SJCRH30 (cell line): ENCODE data around the gene TNFSF11. TPM values are rescaled to one million over a fixed set of nuclear protein-coding genes. Genes with fewer than 3 reads are reported as not detected.
"Not testable (repeated sequence)": the region's sequence is repeated elsewhere in the genome, so short reads cannot be mapped to it uniquely, and the experiment has no call there.

Experiments
- DNase-seq, 2 experiments: peaks; one replicate each; pipeline ENCODE4 v3.0.0-alpha.2; 2015 to 2020
- H3K27ac ChIP-seq: fragments of 250-450 bp; sonication (Bioruptor Pico); 2 replicates; pipeline ENCODE4 v1.5.1; 2020; ENCODE audit warnings: mild to moderate bottlenecking, moderate library complexity
- H3K27me3 ChIP-seq: fragments of 250-450 bp; sonication (Bioruptor Pico); 2 replicates; pipeline ENCODE4 v1.5.1; 2020; ENCODE audit warnings: mild to moderate bottlenecking, moderate library complexity
- H3K36me3 ChIP-seq: fragments of 250-450 bp; sonication (Bioruptor Pico); 2 replicates; pipeline ENCODE4 v1.5.1; 2020; ENCODE audit warnings: mild to moderate bottlenecking, moderate library complexity
- H3K4me1 ChIP-seq: fragments of 250-450 bp; sonication (Bioruptor Pico); 2 replicates; pipeline ENCODE4 v1.5.1; 2020; ENCODE audit warnings: mild to moderate bottlenecking, moderate library complexity
- H3K4me3 ChIP-seq: fragments of 250-450 bp; sonication (Bioruptor Pico); 2 replicates; pipeline ENCODE4 v1.5.1; 2020; ENCODE audit warnings: mild to moderate bottlenecking, moderate library complexity
- H3K9me3 ChIP-seq: fragments of 250-450 bp; sonication (Bioruptor Pico); replicated peaks from 2 replicates; pipeline ENCODE4 v1.5.1; 2020; ENCODE audit warnings: mild to moderate bottlenecking, moderate library complexity
- total RNA-seq: library from RNA; depleted of rRNA; stranded (reverse); fragments of >200 nt; shearing (Covaris generic); gene quantifications from 2 replicates; pipeline ENCODE4 v1.2.3, GENCODE V29; 2014

Gene TNFSF11
- total RNA-seq, 1 experiment from 2014 or later = not detected

DNA sequence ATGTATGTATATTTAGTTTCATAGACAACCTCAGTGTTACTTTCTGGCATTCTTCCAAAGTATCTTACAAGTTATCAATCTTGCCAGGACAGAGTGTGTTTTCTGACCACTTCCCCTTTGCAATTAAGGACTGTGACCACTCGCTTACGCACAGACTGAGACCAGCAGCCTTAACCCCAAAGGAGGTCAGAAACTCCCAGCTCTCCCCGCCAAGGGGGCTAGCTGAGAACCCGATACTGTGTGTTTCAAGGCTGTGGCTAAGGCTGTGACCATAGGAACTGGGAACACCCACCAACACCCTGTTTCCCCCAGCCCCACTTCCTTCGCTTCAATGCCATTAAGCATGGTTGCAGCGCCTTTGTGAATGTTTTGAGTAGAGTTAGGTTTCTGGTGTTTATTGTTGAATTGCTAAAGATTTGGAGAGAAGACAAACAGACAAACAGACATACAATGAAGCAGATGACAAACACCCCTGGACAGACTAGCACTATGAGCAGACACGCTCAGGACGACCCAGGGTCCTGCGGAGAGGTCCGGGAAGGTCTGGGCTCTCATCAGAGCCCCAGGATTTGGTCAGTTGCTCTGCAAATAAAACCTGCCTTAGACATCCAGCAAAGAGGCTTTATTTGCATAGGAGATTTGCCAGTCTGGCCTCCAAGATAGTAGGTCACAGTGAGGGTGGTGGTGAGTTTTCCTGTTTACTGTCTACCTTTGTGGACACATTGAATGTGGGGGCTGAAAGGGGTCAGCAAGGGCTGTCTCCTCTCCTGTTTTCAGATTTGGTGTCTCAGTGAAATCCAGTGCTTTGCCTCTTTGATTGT, 25.0 kb upstream of the TNFSF11 start:
- peak; percentile 7 to 12 for DNase-seq
- Histone ChIP-seq H3K4me3 (no peak overlapping the region), H3K4me1 (no peaks in the 10 kb centered on the region)

GRCh38 chr13:42549552-42549936, 24.4 kb upstream of the TNFSF11 start:
- no peak for DNase-seq
- H3K27me3 ChIP-seq = no peaks in the 10 kb centered on the region
- H3K27ac ChIP-seq = no peak overlapping the region
- H3K4me1 ChIP-seq = no peaks in the 10 kb centered on the region
- no peak overlapping the region for H3K4me3 ChIP-seq
- H3K9me3 ChIP-seq = no peaks in the 10 kb centered on the region
- H3K36me3 ChIP-seq = no peaks in the 10 kb centered on the region

More for the DNA sequence above, 25.0 kb upstream of the TNFSF11 start:
- Histone ChIP-seq H3K9me3 (no peaks in the 10 kb centered on the region), H3K27me3 (no peaks in the 10 kb centered on the region), H3K36me3 (no peaks in the 10 kb centered on the region), H3K27ac (no peak overlapping the region)

- Histone ChIP-seq H3K36me3 (no peaks in the 10 kb centered on the region), H3K4me3 (no peak overlapping the region), H3K27me3 (no peaks in the 10 kb centered on the region), H3K27ac (no peak overlapping the region), H3K9me3 (no peaks in the 10 kb centered on the region), H3K4me1 (no peaks in the 10 kb centered on the region)
- no peak for DNase-seq
Observed at GRCh38 chr13:42551611-42552010, 22.3 kb upstream of the TNFSF11 start.

- H3K9me3 ChIP-seq = no peaks in the 10 kb centered on the region
- no peak for DNase-seq
Observed at GRCh38 chr13:42553098-42554046, 20.6 kb upstream of the TNFSF11 start.

GRCh38 chr13:42559057-42559456, 14.9 kb upstream of the TNFSF11 start:
- no peaks in the 10 kb centered on the region for H3K27me3 ChIP-seq
- no peaks in the 10 kb centered on the region for H3K4me1 ChIP-seq
- no peak overlapping the region for H3K27ac ChIP-seq
- DNase-seq = no peak
- no peak overlapping the region for H3K4me3 ChIP-seq
- no peaks in the 10 kb centered on the region for H3K9me3 ChIP-seq
- H3K36me3 ChIP-seq = no peaks in the 10 kb centered on the region

More at GRCh38 chr13:42553098-42554046, 20.6 kb upstream of the TNFSF11 start:
- H3K4me3 ChIP-seq = no peak overlapping the region
- H3K4me1 ChIP-seq = no peaks in the 10 kb centered on the region
- H3K36me3 ChIP-seq = no peaks in the 10 kb centered on the region
- no peak overlapping the region for H3K27ac ChIP-seq
- H3K27me3 ChIP-seq = no peaks in the 10 kb centered on the region

DNA sequence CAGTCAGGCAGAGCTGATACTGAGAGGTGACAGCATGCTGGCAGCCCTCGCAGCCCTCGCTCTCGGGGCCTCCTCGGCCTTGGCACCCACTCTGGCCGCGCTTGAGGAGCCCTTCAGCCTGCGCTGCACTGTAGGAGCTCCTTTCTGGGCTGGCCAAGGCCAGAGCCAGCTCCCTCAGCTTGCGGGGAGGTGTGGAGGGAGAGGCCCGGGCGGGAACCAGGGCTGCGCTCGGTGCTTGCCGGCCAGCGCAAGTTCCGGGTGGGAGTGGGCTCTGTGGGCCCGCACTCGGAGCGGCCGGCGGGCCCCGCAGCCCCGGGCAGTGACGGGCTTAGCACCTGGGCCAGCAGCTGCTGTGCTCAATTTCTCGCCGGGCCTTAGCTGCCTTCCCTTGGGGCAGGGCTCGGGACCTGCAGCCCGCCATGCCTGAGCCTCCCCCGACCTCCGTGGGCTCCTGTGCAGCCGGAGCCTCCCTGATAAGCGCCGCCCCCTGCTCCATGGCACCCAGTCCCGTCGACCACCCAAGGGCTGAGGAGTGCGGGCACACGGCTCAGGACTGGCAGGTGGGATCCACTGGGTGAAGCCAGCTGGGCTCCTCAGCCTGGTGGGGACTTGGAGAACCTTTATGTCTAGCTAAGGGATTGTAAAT, 14.3 kb upstream of the TNFSF11 start:
- not testable (repeated sequence) for H3K4me3 ChIP-seq, H3K27ac ChIP-seq, DNase-seq, H3K9me3 ChIP-seq, H3K36me3 ChIP-seq, H3K27me3 ChIP-seq, H3K4me1 ChIP-seq

DNA sequence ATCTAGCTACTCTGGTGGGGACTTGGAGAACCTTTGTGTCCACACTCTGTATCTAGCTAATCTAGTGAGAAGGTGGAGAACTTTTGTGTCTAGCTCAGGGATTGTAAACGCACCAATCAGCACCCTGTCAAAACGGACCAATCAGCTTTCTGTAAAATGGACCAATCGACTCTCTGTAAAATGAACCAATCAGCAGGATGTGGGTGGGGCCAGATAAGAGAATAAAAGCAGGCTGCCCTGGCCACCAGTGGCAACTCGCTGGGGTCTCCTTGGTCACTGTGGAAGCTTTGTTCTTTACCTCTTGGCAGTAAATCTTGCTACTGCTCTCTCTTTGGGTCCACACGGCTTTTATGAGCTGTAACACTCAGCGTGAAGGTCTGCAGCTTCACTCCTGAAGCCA, 13.6 kb upstream of the TNFSF11 start:
- H3K27ac ChIP-seq, H3K36me3 ChIP-seq, H3K4me3 ChIP-seq, H3K9me3 ChIP-seq, DNase-seq, H3K27me3 ChIP-seq, H3K4me1 ChIP-seq: not testable (repeated sequence)

DNA sequence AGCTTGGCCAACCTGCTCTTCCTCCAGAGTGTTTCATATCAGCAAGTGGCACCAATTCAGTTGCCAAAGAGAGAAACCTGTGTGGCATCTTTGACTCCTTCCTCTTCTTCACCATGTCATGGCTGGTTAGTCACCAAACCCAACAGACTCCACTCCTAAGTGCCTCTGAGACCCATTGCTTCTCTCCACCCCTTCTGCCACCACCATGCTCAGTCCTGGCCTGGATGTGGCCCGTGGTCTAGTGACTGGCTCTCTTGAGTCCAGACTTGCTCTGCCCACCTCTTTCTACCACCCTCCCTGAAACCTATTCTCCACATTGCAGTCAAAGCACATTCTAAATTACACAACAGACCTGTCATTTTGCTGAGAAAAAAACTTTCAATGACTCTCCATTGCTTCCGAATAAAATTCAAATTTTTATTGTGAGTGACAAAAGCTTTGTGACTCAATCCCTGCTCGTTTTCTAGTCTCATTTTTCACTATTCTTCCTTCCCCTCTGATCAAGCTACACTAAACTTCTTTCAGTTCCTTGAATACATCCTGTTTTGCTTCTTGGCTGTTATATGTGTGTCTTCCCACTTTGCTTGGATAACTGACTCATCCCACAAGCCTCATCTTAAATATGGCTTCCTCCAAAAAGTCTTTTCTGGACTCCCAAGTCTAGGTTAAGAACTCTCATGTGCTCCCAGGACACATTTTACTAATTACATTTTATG, 12.0 kb upstream of the TNFSF11 start:
- Histone ChIP-seq H3K9me3 (no peaks in the 10 kb centered on the region), H3K27me3 (no peaks in the 10 kb centered on the region)
- no peak for DNase-seq

GRCh38 chr13:42567906-42568305, 6.0 kb upstream of the TNFSF11 start:
- no peaks in the 10 kb centered on the region for H3K36me3 ChIP-seq
- no peak overlapping the region for H3K27ac ChIP-seq
- H3K4me1 ChIP-seq = no peaks in the 10 kb centered on the region
- H3K4me3 ChIP-seq = no peak overlapping the region
- H3K27me3 ChIP-seq = no peaks in the 10 kb centered on the region
- peak in 1 of 2 experiments; percentile 3 for DNase-seq
- no peaks in the 10 kb centered on the region for H3K9me3 ChIP-seq

More for the DNA sequence above, 12.0 kb upstream of the TNFSF11 start:
- Histone ChIP-seq H3K36me3 (no peaks in the 10 kb centered on the region), H3K27ac (no peak overlapping the region), H3K4me3 (no peak overlapping the region), H3K4me1 (no peaks in the 10 kb centered on the region)

GRCh38 chr13:42569576-42570344, 4.2 kb upstream of the TNFSF11 start:
- Histone ChIP-seq H3K27ac (no peak overlapping the region), H3K36me3 (no peaks in the 10 kb centered on the region), H3K27me3 (no peaks in the 10 kb centered on the region), H3K4me1 (no peaks in the 10 kb centered on the region), H3K4me3 (no peak overlapping the region), H3K9me3 (no peaks in the 10 kb centered on the region)
- no peak for DNase-seq

GRCh38 chr13:42571895-42572294, 2.1 kb upstream of the TNFSF11 start:
- Histone ChIP-seq H3K9me3 (no peaks in the 10 kb centered on the region), H3K4me3 (no peak overlapping the region), H3K27ac (no peak overlapping the region), H3K36me3 (no peaks in the 10 kb centered on the region), H3K27me3 (no peaks in the 10 kb centered on the region), H3K4me1 (no peaks in the 10 kb centered on the region)
- no peak for DNase-seq

- no peak for DNase-seq
- H3K36me3 ChIP-seq = no peaks in the 10 kb centered on the region
- H3K4me3 ChIP-seq = no peak overlapping the region
- no peak overlapping the region for H3K27ac ChIP-seq
- H3K4me1 ChIP-seq = no peaks in the 10 kb centered on the region
- H3K27me3 ChIP-seq = no peaks in the 10 kb centered on the region
- no peaks in the 10 kb centered on the region for H3K9me3 ChIP-seq
Observed at GRCh38 chr13:42574435-42575311, 721 bp downstream of the TNFSF11 start.

GRCh38 chr13:42575938-42576337, 2.0 kb downstream of the TNFSF11 start:
- Histone ChIP-seq H3K4me3 (no peak overlapping the region), H3K9me3 (no peaks in the 10 kb centered on the region), H3K4me1 (no peaks in the 10 kb centered on the region), H3K27me3 (no peaks in the 10 kb centered on the region), H3K36me3 (no peaks in the 10 kb centered on the region), H3K27ac (no peak overlapping the region)
- no peak for DNase-seq
